ENCODE data around the gene LRP11. TPM values are rescaled to one million over a fixed set of nuclear protein-coding genes. Genes with fewer than 3 reads are reported as not detected.

LRP11 gene
- total RNA-seq, 1 experiment from 2014 or later, result 31.1 TPM

DNA sequence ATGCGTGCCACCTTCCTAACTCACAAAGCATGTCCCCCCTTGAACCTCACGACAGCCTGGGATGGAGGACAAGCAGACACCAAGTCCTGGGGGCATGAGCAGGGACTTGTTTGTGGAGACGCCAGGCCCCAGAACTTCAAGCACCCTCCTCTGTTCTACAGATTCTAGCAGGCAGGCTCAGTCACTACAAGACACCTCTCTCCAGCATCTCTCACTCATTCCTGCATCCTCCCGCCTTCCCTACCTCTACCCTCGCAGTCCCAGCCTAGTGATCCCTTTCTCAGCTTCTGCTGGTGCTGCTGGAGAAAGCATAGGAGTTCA is 3.7 kb downstream of the LRP11 start:
- H3K27ac Mint-ChIP-seq (ENCODE audit: unreplicated experiment), result peak overlapping the region; percentile 89
- no peaks in the 10 kb centered on the region for H3K9me3 Mint-ChIP-seq (ENCODE audit: low read depth, unreplicated experiment)
- TF ChIP-seq, protein P1, sequence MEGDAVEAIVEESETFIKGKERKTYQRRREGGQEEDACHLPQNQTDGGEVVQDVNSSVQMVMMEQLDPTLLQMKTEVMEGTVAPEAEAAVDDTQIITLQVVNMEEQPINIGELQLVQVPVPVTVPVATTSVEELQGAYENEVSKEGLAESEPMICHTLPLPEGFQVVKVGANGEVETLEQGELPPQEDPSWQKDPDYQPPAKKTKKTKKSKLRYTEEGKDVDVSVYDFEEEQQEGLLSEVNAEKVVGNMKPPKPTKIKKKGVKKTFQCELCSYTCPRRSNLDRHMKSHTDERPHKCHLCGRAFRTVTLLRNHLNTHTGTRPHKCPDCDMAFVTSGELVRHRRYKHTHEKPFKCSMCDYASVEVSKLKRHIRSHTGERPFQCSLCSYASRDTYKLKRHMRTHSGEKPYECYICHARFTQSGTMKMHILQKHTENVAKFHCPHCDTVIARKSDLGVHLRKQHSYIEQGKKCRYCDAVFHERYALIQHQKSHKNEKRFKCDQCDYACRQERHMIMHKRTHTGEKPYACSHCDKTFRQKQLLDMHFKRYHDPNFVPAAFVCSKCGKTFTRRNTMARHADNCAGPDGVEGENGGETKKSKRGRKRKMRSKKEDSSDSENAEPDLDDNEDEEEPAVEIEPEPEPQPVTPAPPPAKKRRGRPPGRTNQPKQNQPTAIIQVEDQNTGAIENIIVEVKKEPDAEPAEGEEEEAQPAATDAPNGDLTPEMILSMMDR (IDR thresholded peaks at IDR 0.05; ENCODE audit: unreplicated experiment), result no peak
- peak overlapping the region; percentile 80 for H3K4me3 Mint-ChIP-seq (ENCODE audit: low read depth, unreplicated experiment)
- H3K4me1 Mint-ChIP-seq (ENCODE audit: low read depth, unreplicated experiment), result peaks cover 48% of the 10 kb centered on the region
- intact Hi-C loops (cut with micrococcal nuclease; ENCODE audit: unreplicated experiment), result loop anchor here (10.0 kb wide), 1 partner anchor 64 kb away; the partner anchor contains the start of gene RAET1G
- no peak for DNase-seq
- BruUV-seq (replicated peaks), result no TSS peak
- H3K27me3 Mint-ChIP-seq (ENCODE audit: unreplicated experiment), result no peaks in the 10 kb centered on the region
- peaks cover 53% of the 10 kb centered on the region for H3K36me3 Mint-ChIP-seq (ENCODE audit: insufficient read depth, unreplicated experiment)
- CTCF ChIA-PET, result interaction anchor here (2.2 to 2.5 kb wide), 2 partner anchors 13 to 20 kb away, joined by 6 to 9 read pairs; no protein-coding TSS in a partner anchor

DNA sequence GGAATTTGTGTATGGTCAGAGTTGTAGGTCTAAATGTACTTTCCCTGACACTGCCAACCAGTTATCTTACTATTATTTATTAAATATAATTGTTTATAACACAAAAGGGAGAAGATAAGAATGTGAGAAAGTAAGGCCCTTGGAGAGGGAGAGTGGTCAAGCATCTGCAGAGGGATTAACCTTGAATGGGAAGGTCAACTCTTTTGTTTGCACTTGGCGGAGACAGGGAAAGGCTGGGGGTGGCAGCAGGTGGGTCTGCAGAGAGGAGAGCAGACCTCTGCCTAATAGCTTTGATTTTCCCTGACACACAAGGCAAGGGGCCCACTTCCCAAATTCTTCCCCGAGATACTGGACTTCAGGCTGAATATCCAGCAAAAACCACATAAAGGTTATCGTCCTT is 4.2 kb downstream of the LRP11 start:
- no TSS peak for BruUV-seq (replicated peaks)
- no peak for DNase-seq
- TF ChIP-seq, protein P1 (IDR thresholded peaks at IDR 0.05; ENCODE audit: unreplicated experiment), result no peak
- Mint-ChIP-seq H3K9me3 (ENCODE audit: low read depth, unreplicated experiment) (no peaks in the 10 kb centered on the region), H3K27me3 (ENCODE audit: unreplicated experiment) (no peaks in the 10 kb centered on the region), H3K36me3 (ENCODE audit: insufficient read depth, unreplicated experiment) (peaks cover 58% of the 10 kb centered on the region), H3K27ac (ENCODE audit: unreplicated experiment) (peak overlapping the region; percentile 89), H3K4me3 (ENCODE audit: low read depth, unreplicated experiment) (peak overlapping the region; percentile 80), H3K4me1 (ENCODE audit: low read depth, unreplicated experiment) (peaks cover 53% of the 10 kb centered on the region)
- intact Hi-C loops (cut with micrococcal nuclease; ENCODE audit: unreplicated experiment), result loop anchor here (5.0 to 10.0 kb wide), 2 partner anchors 37 to 65 kb away; partner anchors contain the start of genes RAET1E and RAET1G
- CTCF ChIA-PET, result interaction anchor here (0.6 to 2.5 kb wide), 4 partner anchors 13 to 978 kb away, joined by 3 to 9 read pairs (median 6); no protein-coding TSS in a partner anchor

DNA sequence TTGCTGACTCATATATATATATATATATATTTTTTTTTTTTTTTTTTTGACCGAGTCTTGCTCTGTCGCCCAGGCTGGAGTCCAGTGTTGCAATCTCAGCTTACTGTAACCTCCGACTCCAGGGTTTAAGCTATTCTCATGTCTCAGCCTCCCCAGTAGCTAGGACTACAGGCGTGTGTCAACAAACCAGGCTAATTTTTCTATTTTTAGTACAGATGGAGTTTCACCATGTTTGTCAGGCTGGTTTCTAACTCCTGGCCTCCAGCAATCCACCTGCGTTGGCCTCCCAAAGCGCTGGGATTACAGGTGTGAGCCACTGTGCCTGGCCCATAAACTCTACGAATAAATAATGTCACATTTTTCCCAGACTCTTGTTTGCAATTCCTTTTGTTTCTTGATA is 4.8 kb downstream of the LRP11 start:
- peaks cover 59% of the 10 kb centered on the region for H3K4me1 Mint-ChIP-seq (ENCODE audit: low read depth, unreplicated experiment)
- peak overlapping the region; percentile 89 for H3K27ac Mint-ChIP-seq (ENCODE audit: unreplicated experiment)
- intact Hi-C loops (cut with micrococcal nuclease; ENCODE audit: unreplicated experiment), result loop anchor here (5.0 kb wide), 1 partner anchor 38 kb away; the partner anchor contains the start of gene RAET1E
- H3K9me3 Mint-ChIP-seq (ENCODE audit: low read depth, unreplicated experiment), result no peaks in the 10 kb centered on the region
- H3K36me3 Mint-ChIP-seq (ENCODE audit: insufficient read depth, unreplicated experiment), result peaks cover 64% of the 10 kb centered on the region
- H3K27me3 Mint-ChIP-seq (ENCODE audit: unreplicated experiment), result no peaks in the 10 kb centered on the region
- TF ChIP-seq, protein P1 (IDR thresholded peaks at IDR 0.05; ENCODE audit: unreplicated experiment), result no peak
- DNase-seq, result no peak
- peak overlapping the region; percentile 80 for H3K4me3 Mint-ChIP-seq (ENCODE audit: low read depth, unreplicated experiment)
- BruUV-seq (replicated peaks), result no TSS peak
- CTCF ChIA-PET, result interaction anchor here (0.6 to 1.3 kb wide), 3 partner anchors 19 to 978 kb away, joined by 3 to 7 read pairs (median 6); no protein-coding TSS in a partner anchor

DNA sequence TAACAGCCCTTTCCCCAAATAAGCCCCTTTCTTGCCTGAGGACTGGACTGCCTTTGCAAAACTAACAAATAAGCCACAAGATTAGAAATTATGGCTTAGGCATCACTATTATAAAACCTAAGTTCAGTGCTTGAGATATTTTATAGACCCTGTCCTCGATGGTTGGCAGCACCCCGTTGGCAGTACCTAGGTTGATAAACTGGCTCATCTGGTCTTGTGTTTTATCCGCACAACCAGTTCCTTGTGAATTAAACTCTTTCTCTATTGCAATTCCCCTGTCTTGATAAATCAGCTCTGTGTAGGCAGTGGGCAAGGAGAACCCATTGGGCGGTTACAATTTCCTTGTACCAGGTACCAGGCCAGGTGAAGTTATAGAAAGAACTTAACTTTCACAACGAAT is 6.6 kb downstream of the LRP11 start:
- Mint-ChIP-seq H3K36me3 (ENCODE audit: insufficient read depth, unreplicated experiment) (peaks cover 62% of the 10 kb centered on the region), H3K4me1 (ENCODE audit: low read depth, unreplicated experiment) (peaks cover 59% of the 10 kb centered on the region), H3K27ac (ENCODE audit: unreplicated experiment) (peak overlapping the region; percentile 91), H3K4me3 (ENCODE audit: low read depth, unreplicated experiment) (peak overlapping the region; percentile 68), H3K9me3 (ENCODE audit: low read depth, unreplicated experiment) (no peaks in the 10 kb centered on the region), H3K27me3 (ENCODE audit: unreplicated experiment) (no peaks in the 10 kb centered on the region)
- CTCF ChIA-PET, result interaction anchor here (1.0 kb wide), 1 partner anchor 17 kb away, joined by 3 read pairs; no protein-coding TSS in a partner anchor
- no peak for DNase-seq
- TF ChIP-seq, protein P1 (IDR thresholded peaks at IDR 0.05; ENCODE audit: unreplicated experiment), result no peak
- intact Hi-C loops (cut with micrococcal nuclease; ENCODE audit: unreplicated experiment), result loop anchor here (5.0 kb wide), 1 partner anchor 40 kb away; the partner anchor contains the start of gene RAET1E
- no TSS peak for BruUV-seq (replicated peaks)
